ENCODE measurements around the gene UNC93A.
A peak's percentile ranks its signal among the peaks of the same experiment; 100 is the strongest.
"Not testable (repeated sequence)": the region's sequence is repeated elsewhere in the genome, so short reads cannot be mapped to it uniquely, and the experiment has no call there.

The UNC93A gene

DNA sequence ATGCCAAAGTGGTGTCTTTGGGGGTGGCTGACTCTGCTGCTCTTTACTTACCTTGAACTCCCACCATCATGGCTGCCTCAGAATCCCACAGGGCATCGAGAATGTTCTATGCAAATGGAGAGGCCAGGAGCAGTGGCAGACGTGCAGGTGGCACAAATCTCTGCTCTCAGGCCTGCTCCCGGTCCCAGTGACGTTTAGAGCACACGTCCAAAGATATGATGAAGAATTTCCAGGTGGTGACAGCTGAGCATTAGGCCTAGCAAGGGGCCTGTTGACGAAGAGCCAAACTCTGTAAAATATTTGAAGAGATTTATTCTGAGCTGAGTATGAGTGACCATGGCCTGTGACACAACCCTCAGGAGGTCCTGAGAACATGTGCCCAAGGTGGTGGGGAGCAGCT, 19.0 kb upstream of the UNC93A start:
- DNase-seq: no peak

GRCh38 chr6:167272696-167273379, 18.3 kb upstream of the UNC93A start:
- DNase-seq: no peak

GRCh38 chr6:167274270-167274669, 16.8 kb upstream of the UNC93A start:
- DNase-seq: no peak

DNA sequence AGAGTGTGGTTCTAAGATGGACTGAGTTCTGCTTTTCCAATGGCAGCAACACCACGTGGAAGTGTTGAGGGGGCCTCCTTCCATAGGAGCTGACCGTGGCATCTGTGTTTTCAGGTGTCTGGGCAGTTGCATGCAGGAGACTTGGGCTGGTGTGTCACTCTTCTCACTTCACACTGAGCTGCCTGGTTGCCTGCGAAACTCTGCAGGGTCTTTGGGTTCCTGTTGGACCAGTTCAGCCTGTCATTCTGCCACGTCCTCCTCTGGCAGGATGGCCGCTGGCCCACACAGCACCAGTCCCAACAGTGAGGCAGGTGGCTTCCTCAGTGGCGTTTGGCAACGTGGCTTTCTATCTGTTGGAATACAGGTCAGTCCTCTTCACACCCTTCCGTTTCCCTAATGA, 16.1 kb upstream of the UNC93A start:
- no peak for DNase-seq

DNA sequence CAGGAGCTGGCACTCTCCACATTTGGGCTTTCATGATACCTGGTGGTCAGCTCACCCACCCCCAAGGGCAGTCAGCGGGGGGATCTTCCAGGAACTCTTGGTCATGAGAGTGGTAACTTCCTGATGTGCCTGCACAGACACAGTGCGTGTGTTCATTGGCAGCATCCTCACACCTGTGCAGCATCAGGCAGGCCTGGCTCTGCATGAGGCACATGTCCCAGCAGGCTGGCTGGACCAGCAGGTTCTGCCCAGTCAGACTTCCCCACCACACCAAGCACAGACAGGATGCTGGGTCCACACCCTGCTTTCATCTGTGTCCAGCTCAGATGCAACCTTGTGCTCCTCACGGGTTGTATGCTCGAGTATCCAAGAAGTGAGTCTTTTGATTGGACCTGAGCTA, 15.7 kb upstream of the UNC93A start:
- DNase-seq: no peak

DNA sequence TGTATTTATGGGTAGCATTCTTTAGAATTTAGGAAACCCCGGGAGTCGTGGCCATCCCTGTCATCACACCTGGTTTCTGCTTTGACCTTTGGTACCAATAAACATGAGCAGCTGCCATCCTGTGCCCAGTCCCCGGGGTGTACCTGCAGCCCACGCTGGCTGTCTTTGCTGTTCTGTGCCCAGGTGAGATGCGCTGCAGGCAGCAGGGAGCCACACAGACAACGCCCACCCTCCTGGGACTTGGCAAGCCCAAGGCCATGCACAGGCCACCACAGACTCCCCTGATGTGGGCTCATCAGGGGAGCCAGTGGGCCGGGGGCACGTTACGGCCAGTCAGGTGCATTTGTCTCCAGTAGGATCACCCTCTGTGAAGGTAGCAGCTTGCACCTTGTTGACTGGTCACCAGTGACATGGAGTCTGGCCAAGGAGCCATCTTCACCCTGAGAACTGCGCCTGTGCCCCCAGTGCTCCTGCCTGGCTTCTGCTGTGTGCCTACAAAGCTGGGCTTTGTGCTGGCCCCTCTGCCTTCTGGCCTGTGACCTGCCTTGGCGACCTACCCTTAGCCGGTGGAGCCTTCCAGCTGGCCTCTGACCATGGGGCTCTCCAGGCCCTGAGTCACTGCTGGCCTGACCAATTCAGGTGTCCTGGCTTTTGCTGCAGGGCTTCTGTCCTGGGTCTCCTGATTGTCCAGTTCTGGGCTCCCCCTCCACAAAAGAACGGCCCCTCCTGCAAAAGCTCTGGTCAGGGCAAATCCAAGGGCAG, 14.2 kb upstream of the UNC93A start:
- no peak for DNase-seq

DNA sequence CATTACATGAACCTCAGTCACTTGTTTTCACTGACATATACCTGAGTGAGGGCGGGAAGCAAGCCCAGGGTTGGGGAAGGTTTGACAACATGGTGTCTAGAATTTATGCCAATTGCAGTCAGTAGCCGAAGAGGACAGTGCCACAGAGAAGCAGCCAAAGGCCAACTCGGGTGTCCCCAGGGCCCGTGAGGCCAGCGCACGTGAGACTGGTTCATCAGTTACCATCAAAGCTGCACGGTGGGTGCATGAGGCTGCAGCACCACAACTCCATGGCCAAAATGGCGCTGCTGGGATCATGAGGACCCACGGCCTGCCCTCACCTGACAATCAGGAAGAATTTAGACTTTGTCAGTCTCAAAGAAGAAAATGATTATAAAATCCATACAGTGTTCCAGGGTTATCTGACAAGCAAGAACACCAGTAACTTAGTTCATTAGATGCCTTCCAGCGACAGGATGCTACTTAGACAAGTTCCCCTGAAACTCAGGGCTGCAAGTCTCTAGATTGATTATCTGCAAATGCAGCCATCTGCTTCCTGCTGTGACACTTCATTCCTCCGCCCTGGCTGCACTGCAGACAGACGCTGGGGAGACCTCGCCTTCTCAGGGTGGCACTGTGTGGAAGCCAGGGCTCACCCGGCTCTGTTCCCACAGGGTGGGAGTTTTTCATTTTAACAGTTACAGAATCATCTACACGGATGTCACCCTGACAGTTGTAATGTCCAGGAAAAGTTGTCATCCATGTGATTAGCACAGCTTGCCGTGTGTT, 12.8 kb upstream of the UNC93A start:
- not testable (repeated sequence) for DNase-seq

- DNase-seq: no peak
These were observed 11.2 kb upstream of the UNC93A start for GRCh38 chr6:167279766-167280446.

- DNase-seq: not testable (repeated sequence)
These were observed 10.6 kb upstream of the UNC93A start for GRCh38 chr6:167280466-167280865.

- no peak for DNase-seq
These were observed 8.9 kb upstream of the UNC93A start for GRCh38 chr6:167282165-167282564.

- DNase-seq: not testable (repeated sequence)
These were observed 6.5 kb upstream of the UNC93A start for GRCh38 chr6:167284565-167284964.

- DNase-seq: no peak
These were observed 5.9 kb upstream of the UNC93A start for GRCh38 chr6:167285077-167285770.

- DNase-seq: no peak
These were observed 3.5 kb upstream of the UNC93A start for GRCh38 chr6:167287513-167288048.

GRCh38 chr6:167288591-167289225, 2.4 kb upstream of the UNC93A start:
- peak; percentile 32 for DNase-seq

DNA sequence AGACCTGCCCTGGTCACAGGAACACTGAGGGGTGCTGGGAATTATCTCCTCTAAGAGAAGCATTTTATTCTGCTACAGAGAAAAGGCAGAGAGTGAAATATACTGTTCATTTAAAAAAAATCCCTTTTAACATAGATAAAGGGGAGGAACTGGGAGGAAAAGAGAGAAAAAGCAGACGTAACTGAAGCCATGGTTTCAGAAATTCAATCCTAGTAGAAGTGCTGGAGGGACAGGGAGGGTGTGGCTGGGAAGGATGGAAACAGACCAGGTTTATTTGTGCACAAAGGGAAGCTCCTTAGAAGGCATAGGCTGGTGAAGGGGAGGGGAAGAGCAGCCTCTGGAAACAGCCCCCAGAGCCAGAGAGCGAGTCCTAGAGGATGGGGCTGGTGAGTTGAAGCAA, 1.8 kb upstream of the UNC93A start:
- not testable (repeated sequence) for DNase-seq

GRCh38 chr6:167291623-167292300, 647 bp downstream of the UNC93A start:
- DNase-seq: no peak

GRCh38 chr6:167292301-167293087, 1.4 kb downstream of the UNC93A start:
- DNase-seq: no peak

- no peak for DNase-seq
These were observed 2.0 kb downstream of the UNC93A start for GRCh38 chr6:167293088-167293589.

- DNase-seq: no peak
These were observed 2.5 kb downstream of the UNC93A start for GRCh38 chr6:167293590-167294091.

- no peak for DNase-seq
These were observed 3.1 kb downstream of the UNC93A start for GRCh38 chr6:167294241-167294640.
